SW480 (cell line): Measurements from ENCODE around the gene MRPL24.
"Not testable (repeated sequence)": the region's sequence is repeated elsewhere in the genome, so short reads cannot be mapped to it uniquely, and the experiment has no call there.

Experiments
- DNase-seq: peaks from one replicate; pipeline ENCODE4 v3.0.0-alpha.2; 2016; ENCODE audit warnings: low spot score

Gene MRPL24

DNA sequence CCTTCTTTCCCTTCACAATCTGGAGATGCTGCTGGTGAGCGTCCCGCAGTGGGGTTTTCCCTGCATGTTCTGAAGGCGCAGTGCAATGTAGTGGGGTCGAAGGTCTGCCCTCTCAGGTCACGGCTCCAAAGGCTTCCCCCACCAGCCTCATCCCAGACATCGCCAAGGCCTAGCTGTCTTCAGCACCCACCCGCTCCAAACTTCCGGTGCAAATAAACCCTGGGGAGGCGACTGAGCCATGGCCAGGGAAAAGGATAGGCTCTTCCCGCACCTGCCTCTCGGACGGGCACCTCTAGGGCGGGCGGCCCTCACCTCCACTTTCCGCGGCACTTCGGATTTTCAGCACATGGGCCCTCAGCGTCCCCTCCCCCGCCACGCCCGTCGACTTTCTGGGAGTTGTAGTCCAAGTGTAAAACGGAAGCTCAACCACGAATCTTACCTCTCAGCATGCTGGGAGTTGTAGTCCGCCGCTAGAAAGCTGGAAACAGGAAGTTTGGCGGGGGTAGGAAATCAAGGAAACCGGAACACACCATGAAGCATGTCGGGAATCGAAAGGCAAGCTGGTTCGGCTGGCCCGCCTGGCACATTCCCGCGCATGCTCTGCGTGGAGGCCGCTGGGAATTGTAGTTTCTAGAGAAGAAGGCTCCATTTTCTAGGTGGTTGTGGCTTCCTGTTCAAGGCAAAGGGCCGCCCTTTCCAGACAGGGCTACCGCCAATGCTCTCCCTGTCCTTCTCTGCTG, at the start of gene MRPL24:
TSS of gene MRPL24 (minus strand) at position 348 of the 740 bp plus-strand sequence. CDS start 2,384 bp downstream, outside the sequence.
- peak; percentile 99 for DNase-seq

DNA sequence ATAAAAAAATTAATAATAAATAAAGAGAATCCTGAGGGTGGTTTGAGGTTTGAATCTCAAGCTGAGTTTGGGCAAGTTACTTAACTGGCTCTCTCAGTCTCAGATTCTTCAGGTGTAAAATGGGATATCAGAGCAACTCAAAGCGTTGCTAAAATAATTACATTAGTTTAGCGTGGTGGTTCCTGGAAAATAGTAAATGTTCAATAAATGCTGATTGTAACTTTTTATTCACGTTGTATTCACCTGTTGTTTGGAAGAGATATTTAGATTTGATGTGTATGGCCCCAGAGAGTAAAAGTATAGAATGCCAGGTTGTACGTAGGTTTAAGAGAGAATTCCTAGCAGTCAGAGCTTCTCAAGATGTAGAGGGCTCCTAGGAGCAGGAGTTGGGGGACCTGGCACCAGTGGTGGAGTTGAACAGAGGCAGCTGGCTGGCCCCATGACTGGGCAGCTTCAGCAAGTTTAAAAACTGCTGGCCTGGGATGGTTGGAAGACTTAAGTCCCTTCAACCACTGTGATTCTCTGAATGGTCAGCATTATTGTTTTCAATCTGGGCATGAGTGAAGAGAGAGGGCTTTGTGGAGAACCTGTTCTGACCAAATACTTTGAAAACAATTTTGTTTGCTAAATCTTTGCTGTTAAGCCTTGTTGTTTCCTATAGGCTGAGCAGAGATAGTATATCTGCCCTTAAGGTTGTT, 48.9 kb upstream of the MRPL24 start:
- DNase-seq, result no peak

DNA sequence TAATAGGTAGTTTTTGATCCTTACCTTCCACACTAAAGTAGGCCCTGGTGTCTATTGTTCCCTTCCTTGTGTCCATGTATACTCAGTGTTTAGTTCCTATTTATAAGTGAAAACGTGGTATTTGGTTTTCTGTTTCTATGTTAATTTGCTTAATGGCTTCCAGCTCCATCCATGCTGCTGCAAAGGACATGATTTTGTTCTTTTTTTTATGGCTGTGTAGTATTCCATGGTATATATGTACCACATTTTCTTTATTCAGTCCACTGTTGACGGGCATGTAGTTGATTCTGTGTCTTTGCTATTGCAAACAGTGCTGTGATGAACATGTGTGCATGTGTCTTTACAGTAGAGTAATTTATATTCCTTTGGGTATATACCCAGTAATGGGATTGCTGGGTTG, 47.2 kb upstream of the MRPL24 start:
- no peak for DNase-seq

DNA sequence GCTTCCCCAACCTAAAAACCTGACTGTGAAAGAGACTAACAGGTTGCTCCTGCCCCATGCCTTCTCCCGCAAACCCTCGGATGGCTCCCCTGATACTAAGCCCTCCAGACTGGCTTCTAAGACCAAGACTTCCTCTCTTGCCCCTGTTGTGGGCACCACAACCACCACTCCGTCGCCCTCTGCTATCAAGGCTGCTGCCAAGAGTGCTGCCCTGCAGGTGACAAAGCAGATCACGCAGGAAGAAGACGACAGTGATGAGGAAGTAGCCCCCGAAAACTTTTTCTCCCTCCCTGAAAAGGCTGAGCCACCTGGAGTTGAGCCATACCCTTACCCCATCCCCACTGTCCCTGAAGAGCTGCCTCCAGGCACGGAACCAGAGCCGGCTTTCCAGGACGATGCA, 45.8 kb upstream of the MRPL24 start:
- DNase-seq, result no peak

DNA sequence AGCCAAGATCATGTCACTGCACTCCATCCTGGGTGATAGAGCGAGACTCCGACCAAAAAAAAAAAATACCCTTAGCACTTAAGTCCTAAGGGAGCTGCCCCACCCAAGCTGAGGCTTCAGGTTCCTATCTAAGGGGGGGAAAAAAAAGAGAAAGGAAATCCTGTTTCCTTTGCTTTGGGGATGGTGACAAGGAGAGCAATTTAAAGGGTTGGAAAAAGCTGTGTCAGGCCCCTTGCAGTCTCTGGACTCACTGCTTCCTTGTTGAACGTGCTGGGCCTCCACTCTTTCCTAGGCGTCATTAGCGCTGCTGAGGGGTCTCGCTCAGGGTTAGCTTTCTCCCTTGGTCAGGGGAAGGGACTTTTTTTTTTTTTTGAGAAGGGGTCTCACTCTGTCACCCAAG, 44.6 kb upstream of the MRPL24 start:
- DNase-seq, result no peak

DNA sequence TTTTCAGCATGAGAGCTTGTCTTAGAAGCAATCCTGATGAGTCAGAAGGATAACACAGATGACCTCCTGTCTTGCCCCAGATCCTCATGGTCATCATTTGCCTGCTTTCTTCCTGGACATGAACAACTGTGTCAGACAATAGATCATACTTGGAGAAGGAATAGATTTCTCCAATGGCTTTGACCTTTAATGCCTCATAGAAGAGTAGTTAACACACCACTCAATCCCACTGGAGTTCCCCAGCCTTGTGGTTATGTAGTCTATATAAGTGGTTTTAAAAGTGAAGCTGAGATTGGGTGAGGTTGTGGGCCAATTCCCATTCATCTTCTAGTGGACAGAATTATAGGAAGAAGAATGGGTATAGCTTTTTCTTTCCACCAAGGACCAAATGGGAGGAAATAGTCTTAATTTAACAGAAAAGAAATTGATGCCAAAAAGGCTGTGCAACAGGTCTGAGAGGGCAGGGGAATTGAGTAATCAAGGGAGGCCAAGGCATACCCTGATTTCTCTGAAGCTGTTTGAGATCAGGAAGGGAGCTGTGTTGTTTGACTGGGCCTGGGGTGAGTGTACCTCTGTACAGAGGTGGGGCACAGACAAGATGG, 40.8 kb upstream of the MRPL24 start:
- no peak for DNase-seq

DNA sequence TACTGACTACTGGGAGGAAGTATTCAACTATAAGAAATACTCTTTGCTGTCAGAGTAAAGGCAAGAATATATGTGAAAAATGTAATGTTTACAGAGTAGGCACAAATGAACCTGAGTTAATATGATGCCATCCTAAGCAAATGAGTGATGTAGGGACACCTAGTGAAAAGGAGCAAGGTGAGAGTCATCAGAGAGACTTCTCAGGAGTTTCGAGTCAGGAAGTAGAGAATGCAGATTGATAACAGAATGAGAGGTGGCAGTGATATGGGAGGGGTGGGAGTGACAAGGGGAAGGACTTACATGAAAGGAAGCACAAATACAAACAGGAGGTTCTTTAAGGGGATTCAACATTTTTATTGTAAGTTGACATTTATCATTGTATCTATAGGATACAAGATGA, 36.7 kb upstream of the MRPL24 start:
- DNase-seq, result no peak

DNA sequence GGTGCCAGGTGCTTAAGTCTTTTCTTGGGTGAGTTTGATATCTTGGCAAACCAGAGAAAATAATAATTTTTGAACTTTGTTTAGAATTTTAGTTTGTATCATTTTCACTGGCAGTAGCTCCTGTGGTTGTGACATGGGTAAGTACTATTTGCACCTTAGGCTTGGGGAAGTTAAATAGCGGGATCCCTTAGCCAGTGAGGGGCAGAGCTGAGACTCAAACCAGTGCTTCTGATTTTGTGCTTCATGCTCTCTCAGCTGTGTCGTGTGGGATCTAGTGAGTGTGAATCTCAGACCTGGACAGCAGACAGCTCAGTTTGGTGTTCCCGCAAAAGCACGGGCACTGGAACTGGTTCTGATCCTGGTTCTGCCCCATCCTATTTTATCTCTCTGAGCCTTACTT, 36.1 kb upstream of the MRPL24 start:
- DNase-seq, result no peak

DNA sequence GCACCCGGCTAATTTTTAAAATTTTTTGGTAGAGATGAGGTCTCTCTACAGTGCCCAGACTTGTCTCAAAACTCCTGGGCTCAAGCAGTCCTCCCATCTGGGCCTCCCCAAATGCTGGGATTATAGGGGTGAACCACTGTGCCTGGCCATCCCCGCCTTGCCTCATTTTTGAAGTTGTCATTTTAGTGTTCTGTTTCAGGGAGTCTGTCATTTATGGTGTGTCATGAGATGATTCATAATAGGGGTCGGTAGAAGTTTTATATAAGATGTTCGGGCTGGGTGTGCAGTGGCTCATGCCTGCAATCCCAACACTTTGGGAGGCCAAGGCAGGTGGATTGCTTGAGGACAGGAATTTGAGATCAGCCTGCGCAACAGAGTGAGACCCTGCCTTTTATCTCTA, 34.9 kb upstream of the MRPL24 start:
- no peak for DNase-seq

DNA sequence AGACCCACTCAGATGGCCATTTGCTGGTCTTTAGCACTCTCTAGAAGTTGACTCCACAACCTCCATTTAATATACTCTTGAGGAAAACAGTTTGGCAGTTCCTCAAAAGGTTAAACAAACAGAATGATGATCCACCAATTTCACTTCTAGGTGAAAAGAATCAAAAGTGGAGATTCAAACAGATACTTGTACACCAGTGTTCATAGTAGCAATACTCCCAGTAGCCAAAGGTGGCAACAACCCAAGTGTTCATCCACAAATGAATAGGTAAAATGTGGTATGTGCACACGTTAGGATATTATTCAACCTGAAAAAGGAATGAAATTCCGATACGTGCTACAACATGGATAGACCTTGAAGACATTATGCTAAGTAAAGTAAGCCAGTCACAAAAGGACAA, 32.7 kb upstream of the MRPL24 start:
- no peak for DNase-seq

DNA sequence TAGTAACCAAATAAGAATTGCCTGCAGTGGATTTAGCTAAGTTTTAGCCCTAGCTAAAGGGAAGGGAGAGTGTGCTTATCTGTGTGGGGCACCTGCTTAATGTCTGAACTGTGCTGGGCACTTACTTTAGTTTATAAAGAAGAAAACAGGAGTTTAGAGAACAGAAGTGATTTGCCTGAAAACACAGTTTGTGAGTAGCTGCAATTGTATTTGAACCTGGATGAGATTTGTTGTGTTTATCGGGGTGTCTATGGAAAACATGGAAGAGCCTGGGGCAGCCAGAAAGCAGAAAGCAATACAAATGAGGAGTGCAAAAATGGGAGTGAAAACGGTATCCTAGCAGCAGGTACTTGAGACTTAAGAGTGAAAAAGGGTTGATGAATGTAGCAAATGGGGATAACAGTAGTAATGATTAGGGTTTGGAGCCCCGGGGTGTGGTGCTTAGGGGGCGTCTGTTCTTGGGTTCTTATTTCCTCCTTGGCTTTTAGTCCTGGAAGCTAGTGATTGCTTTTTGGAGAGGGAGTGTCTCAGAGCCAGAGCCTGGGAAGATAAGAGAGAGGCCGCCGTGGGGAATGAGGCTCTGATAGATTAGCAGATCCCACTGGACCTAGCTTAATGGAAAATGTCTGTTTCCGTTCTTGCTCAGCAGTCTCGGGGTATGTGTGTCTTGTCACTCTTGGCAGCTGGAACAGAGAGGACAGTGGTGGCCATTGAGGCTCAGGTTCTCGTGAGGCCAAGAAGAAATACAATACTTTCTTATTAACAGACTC, 32.0 kb upstream of the MRPL24 start:
- DNase-seq, result no peak

DNA sequence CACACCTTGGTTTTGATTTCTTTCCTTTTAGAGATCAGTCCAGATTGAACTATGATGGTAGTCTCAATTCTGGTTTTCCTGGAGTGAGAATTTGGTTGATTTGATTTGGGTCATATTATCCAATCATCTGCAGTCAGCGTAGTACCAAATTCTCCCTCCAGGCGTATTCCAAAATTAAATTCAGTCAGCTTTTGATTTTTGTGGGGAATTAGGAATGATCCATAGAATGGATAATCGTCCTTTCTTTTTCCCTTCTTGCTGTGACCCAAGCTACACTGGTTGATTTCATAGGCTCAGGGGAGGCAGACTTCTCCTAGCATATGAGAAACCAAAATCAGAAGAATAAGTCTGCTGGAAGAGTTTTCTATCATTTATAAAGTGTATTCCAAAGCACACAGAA, 31.3 kb upstream of the MRPL24 start:
- DNase-seq, result no peak

DNA sequence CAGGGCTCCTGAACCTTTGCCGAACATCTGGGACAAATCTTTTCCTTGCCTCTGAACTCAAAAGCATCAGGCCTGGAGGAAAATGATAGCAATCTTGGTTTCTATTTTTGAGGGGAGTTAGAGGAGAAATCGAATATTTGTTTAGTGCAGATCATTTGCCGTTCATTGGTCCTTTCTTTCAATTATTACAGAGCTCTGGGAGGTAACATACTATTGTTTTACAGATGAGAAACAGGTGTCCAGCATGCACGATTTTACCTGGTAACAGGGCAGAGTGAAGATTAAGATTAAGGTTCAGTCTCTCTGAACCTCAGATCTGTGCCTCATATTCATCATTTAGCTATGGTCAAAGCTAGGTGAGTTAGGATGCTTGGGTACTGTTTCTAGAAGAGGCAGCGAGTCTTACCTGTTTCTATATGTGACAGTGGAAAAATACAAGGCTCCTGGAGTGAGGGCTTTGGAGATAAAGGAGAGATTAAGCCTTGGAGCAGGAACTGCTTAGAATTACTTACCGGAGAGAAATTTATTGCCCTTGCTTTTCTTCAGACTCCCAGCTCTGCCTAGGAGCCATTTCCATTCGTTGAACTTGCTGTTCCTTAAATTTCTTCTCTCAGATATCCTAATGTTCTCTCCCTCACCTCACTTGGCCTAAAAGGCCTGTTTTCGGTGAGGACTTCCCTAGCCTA, 27.9 kb upstream of the MRPL24 start:
- DNase-seq, result no peak

DNA sequence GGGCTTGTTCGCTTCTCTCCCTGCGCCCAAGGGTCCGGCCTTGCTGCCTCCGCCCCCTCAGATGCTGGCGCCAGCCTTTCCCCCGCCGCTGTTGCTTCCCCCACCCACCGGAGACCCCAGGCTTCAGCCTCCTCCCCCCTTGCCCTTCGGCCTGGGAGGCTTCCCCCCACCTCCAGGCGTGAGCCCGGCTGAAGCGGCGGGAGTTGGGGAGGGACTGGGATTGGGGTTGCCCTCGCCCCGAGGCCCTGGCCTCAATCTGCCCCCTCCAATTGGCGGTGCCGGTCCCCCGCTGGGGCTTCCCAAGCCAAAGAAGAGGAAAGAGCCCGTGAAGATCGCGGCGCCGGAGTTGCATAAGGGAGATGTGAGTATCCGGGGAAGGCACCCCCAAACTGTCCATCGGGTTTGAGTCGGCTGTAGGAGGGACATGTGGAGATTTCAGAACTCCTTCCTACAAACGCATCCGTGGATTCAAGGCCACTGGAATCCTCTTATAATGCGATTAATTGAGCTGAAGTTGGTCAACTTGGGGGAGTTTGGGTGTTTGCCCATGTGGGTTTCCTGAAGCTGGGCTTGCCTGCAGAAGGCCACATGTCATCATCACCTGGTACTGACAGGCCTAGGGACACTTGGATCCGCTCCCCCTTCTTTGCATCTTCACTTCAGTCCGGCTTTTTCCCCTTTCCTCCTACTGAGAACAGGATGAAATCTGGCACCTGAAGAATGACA, 27.2 kb upstream of the MRPL24 start:
- DNase-seq, result no peak

DNA sequence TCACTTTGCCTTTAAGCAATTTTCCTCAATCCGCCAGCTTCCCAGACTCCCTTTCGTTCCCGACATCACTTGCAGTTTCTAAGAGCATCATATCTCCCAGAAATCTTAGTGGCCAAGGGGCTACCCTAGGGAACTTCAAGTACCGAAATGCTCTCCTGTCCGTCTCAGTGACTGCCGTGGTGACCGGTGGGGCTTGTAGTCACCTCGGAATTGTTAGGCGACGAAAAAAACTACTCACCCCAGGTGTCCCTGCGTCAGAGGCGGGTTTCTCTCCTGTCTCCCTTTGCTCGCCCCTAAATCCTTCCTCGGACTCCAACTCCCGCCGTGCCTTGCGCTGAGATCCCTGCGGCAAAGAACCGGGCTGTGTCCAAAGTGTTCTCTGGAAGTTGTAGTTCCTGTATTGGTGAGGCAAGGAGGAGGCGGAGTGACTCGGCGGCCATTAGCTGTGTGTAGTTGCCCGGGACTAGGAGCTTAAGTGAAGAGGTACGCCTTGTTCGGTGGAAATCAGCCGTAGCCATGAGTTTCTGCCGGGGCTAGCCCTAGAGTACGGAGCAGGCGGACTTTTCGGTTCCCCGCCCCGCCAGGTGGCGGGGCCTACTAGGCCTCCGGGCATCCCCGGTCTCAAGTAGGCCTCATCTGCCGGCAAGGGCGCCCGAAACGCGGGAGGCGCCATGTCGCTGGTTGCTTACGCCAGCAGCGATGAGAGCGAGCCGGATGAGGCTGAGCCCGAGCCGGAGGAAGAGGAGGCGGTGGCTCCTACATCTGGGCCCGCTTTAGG, 26.4 kb upstream of the MRPL24 start, which contains the start of gene PRCC:
TSS of gene PRCC (plus strand) at position 435 of the 778 bp plus-strand sequence. CDS start at position 672, 237 bp downstream.
- peak; percentile 100 for DNase-seq

DNA sequence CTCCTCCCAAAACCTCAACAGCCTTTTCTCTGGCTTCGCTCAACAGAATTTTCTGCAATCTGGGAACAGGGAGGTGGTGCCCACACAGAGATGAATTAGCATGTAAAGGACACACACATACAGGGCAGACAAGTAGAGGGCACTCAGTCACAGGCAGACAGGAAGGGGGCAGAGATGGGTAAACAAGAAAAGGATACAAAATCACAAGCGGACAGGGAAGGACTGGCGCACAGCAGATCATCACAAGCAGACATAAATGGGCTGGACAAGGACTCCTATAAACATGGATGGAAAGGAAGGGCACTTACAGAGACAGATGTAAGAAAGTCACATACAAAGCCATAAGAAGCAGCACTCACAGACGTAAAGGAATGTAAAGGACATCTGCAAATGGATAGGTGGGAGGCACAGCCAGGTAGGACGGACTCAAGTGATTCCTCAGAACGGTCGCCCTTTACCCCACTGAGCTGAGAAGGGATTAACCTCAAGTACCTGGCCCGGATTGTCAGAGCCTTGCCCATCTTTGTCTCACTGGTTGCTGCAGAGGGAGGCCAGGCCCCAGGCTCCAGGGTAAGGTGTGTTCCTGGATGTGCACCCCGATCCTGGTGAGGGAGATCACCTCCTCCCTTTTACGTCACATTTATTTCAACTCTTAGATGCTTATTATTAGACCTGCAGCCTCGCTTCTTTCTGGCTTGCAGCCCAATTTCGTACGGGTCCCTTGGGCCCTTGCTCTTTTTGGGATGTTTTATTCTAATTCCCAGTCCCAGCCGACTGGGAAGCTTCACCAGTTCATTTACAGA, 25.6 kb upstream of the MRPL24 start:
- no peak for DNase-seq

DNA sequence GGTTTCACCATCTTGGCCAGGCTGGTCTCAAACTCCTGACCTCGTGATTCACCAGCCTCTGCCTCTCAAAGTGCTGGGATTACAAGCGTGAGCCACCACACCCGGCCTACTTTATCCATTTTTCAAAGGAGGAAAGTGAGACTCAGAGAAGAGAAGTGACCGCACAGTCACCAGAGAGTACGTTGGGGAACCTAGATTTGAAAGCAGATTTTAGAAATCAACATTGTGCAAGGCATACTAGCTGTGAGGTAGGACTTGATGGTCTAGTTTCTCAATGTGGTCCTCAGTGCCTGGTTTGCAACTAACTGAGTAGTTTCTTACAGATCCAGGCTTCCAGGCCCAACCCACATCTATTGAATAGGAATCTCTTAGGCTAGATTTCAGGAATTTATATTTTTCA, 24.8 kb upstream of the MRPL24 start:
- DNase-seq, result no peak

DNA sequence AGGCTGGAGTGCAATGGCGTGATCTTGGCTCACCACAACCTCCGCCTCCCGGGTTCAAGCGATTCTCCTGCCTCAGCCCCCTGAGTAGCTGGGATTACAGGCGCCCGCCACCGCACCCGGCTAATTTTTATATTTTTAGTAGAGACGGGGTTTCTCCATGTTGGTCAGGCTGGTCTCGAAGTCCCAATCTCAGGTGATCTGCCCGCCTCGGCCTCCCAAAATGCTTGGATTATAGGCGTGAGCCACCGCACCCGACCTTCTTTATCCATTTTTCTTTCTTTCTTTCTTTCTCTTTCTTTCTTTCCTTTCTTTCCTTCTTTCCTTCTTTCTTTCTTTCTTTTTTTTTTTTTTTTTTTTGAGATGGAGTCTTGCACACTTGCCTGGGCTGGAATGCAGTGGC, 24.2 kb upstream of the MRPL24 start:
- not testable (repeated sequence) for DNase-seq

DNA sequence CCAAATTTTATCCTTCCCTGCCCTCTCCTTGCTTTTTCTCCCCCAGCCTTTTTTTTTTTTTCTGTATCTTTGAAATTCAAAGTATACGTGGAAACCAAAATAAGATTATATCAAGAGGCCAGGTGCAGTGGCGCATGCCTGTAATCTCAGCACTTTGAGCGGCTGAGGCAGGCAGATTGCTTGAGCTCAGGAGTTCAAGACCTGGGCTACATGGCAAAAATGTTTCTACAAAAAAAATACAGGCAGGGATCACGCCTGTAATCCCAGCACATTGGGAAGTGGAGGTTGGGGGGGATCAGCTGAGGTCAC, 19.9 kb upstream of the MRPL24 start:
- no peak for DNase-seq
